Progenitor cell of endocrine pancreas (in vitro differentiated cells): ENCODE measurements around the gene AVL9. TPM values are rescaled to one million over a fixed set of nuclear protein-coding genes. Genes with fewer than 3 reads are reported as not detected.
"Not testable (repeated sequence)": the region's sequence is repeated elsewhere in the genome, so short reads cannot be mapped to it uniquely, and the experiment has no call there.

Source experiments
- DNase-seq: peaks from one replicate; pipeline ENCODE4 v3.0.0; 2021; ENCODE audit warnings: low spot score; ENCODE audit not compliant: unreplicated experiment
- H3K27ac Mint-ChIP-seq: 2 replicates; pipeline ENCODE4 v1.8.0; 2021; ENCODE audit warnings: mild to moderate bottlenecking, moderate library complexity, mixed read lengths
- H3K27me3 Mint-ChIP-seq: 2 replicates; pipeline ENCODE4 v1.8.0; 2021; ENCODE audit warnings: mixed read lengths
- H3K36me3 Mint-ChIP-seq: 2 replicates; pipeline ENCODE4 v1.8.0; 2022; ENCODE audit warnings: mixed read lengths; ENCODE audit not compliant: insufficient read depth
- H3K4me1 Mint-ChIP-seq: 2 replicates; pipeline ENCODE4 v1.8.0; 2021; ENCODE audit warnings: low read depth, mixed read lengths
- H3K4me3 Mint-ChIP-seq: 2 replicates; pipeline ENCODE4 v1.8.0; 2021; ENCODE audit warnings: low read depth, mild to moderate bottlenecking, moderate library complexity, mixed read lengths
- H3K9me3 Mint-ChIP-seq: 2 replicates; pipeline ENCODE4 v1.8.0; 2021; ENCODE audit warnings: low read depth, mixed read lengths
- total RNA-seq: library from RNA; stranded (reverse); gene quantifications from 2 replicates; pipeline ENCODE4 v1.2.1, GENCODE V29; 2021
- TF ChIP-seq, protein P1 (sequence below): fragments of 200-600 bp; sonication (generic); IDR thresholded peaks from one replicate; pipeline ENCODE4 v1.5.0; 2021; ENCODE audit warnings: antibody characterized with exemption, mild to moderate bottlenecking; ENCODE audit not compliant: unreplicated experiment

AVL9 gene
- total RNA-seq, 1 donor from 2014 or later, result 50.7 TPM

DNA sequence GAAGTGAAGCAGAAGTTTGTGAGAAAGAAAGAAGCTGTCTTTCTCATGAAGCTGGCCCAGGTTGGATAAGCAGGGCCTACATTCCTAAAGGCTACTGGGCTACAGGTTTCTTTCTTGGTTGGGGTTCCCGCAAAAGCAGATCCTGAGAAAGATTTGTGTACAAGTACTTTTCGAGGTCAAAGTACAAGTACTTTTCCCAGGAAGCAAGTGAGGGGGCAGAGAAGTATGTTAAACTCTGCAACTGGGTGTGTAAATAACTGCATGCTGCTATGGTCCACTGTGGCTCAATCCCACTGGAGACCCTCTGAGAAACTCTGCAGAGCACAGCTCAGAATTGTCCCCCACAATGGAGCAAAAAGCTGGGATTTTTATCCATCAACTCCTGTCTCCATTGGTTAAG, 33.8 kb upstream of the AVL9 start:
- H3K9me3 Mint-ChIP-seq, result no peaks in the 10 kb centered on the region
- no peaks in the 10 kb centered on the region for H3K36me3 Mint-ChIP-seq
- DNase-seq, result no peak
- H3K27ac Mint-ChIP-seq, result no peak overlapping the region
- H3K27me3 Mint-ChIP-seq, result no peaks in the 10 kb centered on the region
- TF ChIP-seq, protein P1, sequence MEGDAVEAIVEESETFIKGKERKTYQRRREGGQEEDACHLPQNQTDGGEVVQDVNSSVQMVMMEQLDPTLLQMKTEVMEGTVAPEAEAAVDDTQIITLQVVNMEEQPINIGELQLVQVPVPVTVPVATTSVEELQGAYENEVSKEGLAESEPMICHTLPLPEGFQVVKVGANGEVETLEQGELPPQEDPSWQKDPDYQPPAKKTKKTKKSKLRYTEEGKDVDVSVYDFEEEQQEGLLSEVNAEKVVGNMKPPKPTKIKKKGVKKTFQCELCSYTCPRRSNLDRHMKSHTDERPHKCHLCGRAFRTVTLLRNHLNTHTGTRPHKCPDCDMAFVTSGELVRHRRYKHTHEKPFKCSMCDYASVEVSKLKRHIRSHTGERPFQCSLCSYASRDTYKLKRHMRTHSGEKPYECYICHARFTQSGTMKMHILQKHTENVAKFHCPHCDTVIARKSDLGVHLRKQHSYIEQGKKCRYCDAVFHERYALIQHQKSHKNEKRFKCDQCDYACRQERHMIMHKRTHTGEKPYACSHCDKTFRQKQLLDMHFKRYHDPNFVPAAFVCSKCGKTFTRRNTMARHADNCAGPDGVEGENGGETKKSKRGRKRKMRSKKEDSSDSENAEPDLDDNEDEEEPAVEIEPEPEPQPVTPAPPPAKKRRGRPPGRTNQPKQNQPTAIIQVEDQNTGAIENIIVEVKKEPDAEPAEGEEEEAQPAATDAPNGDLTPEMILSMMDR, result no peak
- no peak overlapping the region for H3K4me3 Mint-ChIP-seq
- H3K4me1 Mint-ChIP-seq, result peaks cover 18% of the 10 kb centered on the region

DNA sequence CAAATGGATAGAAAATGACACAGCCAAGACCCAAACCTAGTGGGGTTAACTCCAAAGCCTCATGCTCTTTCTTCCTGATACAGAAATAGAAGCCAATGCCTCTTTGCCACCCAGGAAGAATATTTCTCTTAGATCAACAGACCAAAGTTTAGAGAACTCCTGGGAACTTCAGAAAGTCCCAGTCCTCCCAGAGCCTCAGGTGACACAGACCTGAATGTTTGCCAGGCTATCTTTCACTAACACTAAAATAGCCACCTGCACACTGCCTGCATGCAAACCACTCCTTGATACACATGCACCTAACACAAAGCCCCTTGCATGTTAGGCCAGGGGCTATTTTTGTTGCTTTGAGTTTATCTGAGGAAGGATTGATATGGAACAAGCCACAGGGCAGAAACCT, 32.8 kb upstream of the AVL9 start:
- TF ChIP-seq, protein P1, result no peak
- H3K9me3 Mint-ChIP-seq, result no peaks in the 10 kb centered on the region
- H3K27ac Mint-ChIP-seq, result no peak overlapping the region
- no peak overlapping the region for H3K4me3 Mint-ChIP-seq
- peaks cover 18% of the 10 kb centered on the region for H3K4me1 Mint-ChIP-seq
- DNase-seq, result no peak
- H3K36me3 Mint-ChIP-seq, result no peaks in the 10 kb centered on the region
- no peaks in the 10 kb centered on the region for H3K27me3 Mint-ChIP-seq

DNA sequence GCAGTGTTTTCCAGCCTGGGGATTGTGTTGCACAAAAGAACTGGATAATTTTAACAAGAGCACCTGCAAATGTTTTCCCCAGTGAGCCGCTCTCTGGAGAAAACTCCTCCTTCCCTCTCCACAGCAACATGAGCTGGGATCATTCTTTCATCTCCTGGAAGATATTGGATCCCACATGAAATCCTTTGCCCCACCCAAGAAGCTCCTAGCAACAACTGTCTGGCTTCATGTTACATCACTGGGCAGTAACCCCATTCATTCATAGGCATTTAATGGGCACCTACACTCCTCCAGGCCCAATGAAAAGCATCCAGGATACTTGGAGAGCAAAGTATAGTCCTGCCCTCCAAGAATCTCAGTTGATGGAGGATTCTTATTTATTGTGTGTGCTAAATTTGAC, 32.3 kb upstream of the AVL9 start:
- no peaks in the 10 kb centered on the region for H3K27me3 Mint-ChIP-seq
- H3K4me1 Mint-ChIP-seq, result peaks cover 18% of the 10 kb centered on the region
- no peaks in the 10 kb centered on the region for H3K36me3 Mint-ChIP-seq
- no peak overlapping the region for H3K4me3 Mint-ChIP-seq
- no peak for DNase-seq
- no peak overlapping the region for H3K27ac Mint-ChIP-seq
- no peaks in the 10 kb centered on the region for H3K9me3 Mint-ChIP-seq
- TF ChIP-seq, protein P1, result no peak

DNA sequence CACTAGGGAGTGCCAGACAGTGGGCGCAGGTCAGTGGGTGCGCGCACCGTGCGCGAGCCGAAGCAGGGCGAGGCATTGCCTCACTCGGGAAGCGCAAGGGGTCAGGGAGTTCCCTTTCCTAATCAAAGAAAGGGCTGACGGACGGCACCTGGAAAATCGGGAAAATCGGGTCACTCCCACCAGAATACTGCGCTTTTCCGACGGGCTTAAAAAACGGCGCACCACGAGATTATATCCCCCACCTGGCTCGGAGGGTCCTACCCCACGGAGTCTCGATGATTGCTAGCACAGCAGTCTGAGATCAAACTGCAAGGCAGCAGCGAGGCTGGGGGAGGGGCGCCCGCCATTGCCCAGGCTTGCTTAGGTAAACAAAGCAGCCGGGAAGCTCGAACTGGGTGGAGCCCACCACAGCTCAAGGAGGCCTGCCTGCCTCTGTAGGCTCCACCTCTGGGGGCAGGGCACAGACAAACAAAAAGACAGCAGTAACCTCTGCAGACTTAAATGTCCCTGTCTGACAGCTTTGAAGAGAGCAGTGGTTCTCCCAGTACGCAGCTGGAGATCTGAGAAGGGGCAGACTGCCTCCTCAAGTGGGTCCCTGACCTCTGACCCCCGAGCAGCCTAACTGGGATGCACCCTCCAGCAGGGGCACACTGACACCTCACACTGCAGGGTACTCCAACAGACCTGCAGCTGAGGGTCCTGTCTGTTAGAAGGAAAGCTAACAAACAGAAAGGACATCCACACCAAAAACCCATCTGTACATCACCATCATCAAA, 30.5 kb upstream of the AVL9 start:
- Mint-ChIP-seq H3K4me1 (peaks cover 18% of the 10 kb centered on the region), H3K4me3 (peak overlapping the region; percentile 46)
- H3K27ac Mint-ChIP-seq, H3K9me3 Mint-ChIP-seq, H3K27me3 Mint-ChIP-seq, H3K36me3 Mint-ChIP-seq, DNase-seq: not testable (repeated sequence)

DNA sequence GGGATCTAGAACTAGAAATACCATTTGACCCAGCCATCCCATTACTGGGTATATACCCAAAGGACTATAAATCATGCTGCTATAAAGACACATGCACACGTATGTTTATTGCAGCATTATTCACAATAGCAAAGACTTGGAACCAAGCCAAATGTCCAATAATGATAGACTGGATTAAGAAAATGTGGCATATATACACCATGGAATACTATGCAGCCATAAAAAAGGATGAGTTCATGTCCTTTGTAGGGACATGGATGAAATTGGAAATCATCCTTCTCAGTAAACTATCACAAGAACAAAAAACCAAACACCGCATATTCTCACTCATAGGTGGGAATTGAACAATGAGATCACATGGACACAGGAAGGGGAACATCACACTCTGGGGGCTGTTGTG, 25.3 kb upstream of the AVL9 start:
- not testable (repeated sequence) for H3K4me1 Mint-ChIP-seq, H3K9me3 Mint-ChIP-seq, H3K27me3 Mint-ChIP-seq, H3K27ac Mint-ChIP-seq, H3K36me3 Mint-ChIP-seq, H3K4me3 Mint-ChIP-seq, DNase-seq

- Mint-ChIP-seq H3K27me3 (no peaks in the 10 kb centered on the region), H3K9me3 (no peaks in the 10 kb centered on the region), H3K27ac (no peak overlapping the region), H3K4me3 (no peak overlapping the region), H3K4me1 (no peaks in the 10 kb centered on the region), H3K36me3 (no peaks in the 10 kb centered on the region)
- no peak for DNase-seq
- TF ChIP-seq, protein P1, result no peak
Observed at GRCh38 chr7:32470871-32471270, 24.4 kb upstream of the AVL9 start.
